Measurements from ENCODE around the gene SYT7. TPM values are rescaled to one million over a fixed set of nuclear protein-coding genes. Genes with fewer than 3 reads are reported as not detected.
"Not testable (repeated sequence)": the region's sequence is repeated elsewhere in the genome, so short reads cannot be mapped to it uniquely, and the experiment has no call there.

The SYT7 gene
- total and polyA plus RNA-seq, 11 donors: 12.4 to 34.7 (median 17.4) TPM

GRCh38 chr11:61473370-61474012 lies 107.4 kb downstream of the SYT7 start:
- DNase-seq (no peak), ATAC-seq (no peak)
- intact Hi-C loops (cut with DNase I): loop anchor here in 1 of 10 donors (10.0 kb wide), 2 partner anchors 101 to 261 kb away; no protein-coding TSS in a partner anchor
- WGBS, 4 donors: 82 to 93% (median 87%) methylated on average over 3 of the region's 3 CpGs
- H3K27ac ChIP-seq: peak overlapping the region in 9 of 12 donors; percentile 2 to 92 (median 72)
- no peak overlapping the region for H3K4me3 ChIP-seq
- H3K27me3 ChIP-seq: no peaks in the 10 kb centered on the region
- no peak for TF ChIP-seq CTCF (IDR thresholded peaks at IDR 0.05)
- TF ChIP-seq POLR2A (IDR thresholded peaks at IDR 0.05): no peak
- H3K4me1 ChIP-seq: peaks cover 0 to 33% (median 13%) of the 10 kb centered on the region in 12 donors
- peaks cover 0 to 21% (median 11%) of the 10 kb centered on the region in 9 donors for H3K36me3 ChIP-seq
- H3K9me3 ChIP-seq: peaks cover 0 to 7% (median 0%) of the 10 kb centered on the region in 12 donors

- TF ChIP-seq CTCF (IDR thresholded peaks at IDR 0.05): no peak
- TF ChIP-seq POLR2A (IDR thresholded peaks at IDR 0.05): no peak
- ATAC-seq (peak in 3 of 4 donors; percentile 21 to 62 (median 62)), DNase-seq (peak in 4 of 5 donors; percentile 41 to 68 (median 50))
- 63 to 73% (median 65%) methylated on average over 5 of the region's 5 CpGs for WGBS, 4 donors
- peaks cover 0 to 25% (median 12%) of the 10 kb centered on the region in 9 donors for H3K36me3 ChIP-seq
- peak overlapping the region in 11 of 12 donors; percentile 60 to 92 (median 77) for H3K27ac ChIP-seq
- H3K9me3 ChIP-seq: peaks cover 0 to 7% (median 0%) of the 10 kb centered on the region in 12 donors
- no peak overlapping the region for H3K4me3 ChIP-seq
- intact Hi-C loops (cut with DNase I): loop anchor here in 1 of 10 donors (10.0 kb wide), 2 partner anchors 102 to 262 kb away; no protein-coding TSS in a partner anchor
- H3K4me1 ChIP-seq: peaks cover 0 to 29% (median 11%) of the 10 kb centered on the region in 12 donors
- no peaks in the 10 kb centered on the region for H3K27me3 ChIP-seq
Measured at GRCh38 chr11:61472868-61473267, 108.0 kb downstream of the SYT7 start.

GRCh38 chr11:61472282-61472681 lies 108.6 kb downstream of the SYT7 start:
- Histone ChIP-seq H3K27ac (peak overlapping the region in 11 of 12 donors; percentile 60 to 92 (median 77)), H3K36me3 (peaks cover 0 to 27% (median 12%) of the 10 kb centered on the region in 9 donors), H3K4me1 (peaks cover 0 to 23% (median 5%) of the 10 kb centered on the region in 12 donors), H3K4me3 (no peak overlapping the region), H3K27me3 (no peaks in the 10 kb centered on the region), H3K9me3 (peaks cover 0 to 7% (median 0%) of the 10 kb centered on the region in 12 donors)
- intact Hi-C loops (cut with DNase I): loop anchor here in 1 of 10 donors (10.0 kb wide), 2 partner anchors 103 to 263 kb away; no protein-coding TSS in a partner anchor
- whole genome bisulfite sequencing, 4 donors: 56 to 63% (median 62%) methylated on average over 5 of the region's 5 CpGs
- ATAC-seq: peak; percentile 55 to 79 (median 71)
- no peak for TF ChIP-seq POLR2A (IDR thresholded peaks at IDR 0.05)
- no peak for TF ChIP-seq CTCF (IDR thresholded peaks at IDR 0.05)
- peak in 4 of 5 donors; percentile 58 to 86 (median 68) for DNase-seq

- no peak for TF ChIP-seq CTCF (IDR thresholded peaks at IDR 0.05)
- no peak for TF ChIP-seq POLR2A (IDR thresholded peaks at IDR 0.05)
- Histone ChIP-seq H3K36me3 (peaks cover 0 to 34% (median 12%) of the 10 kb centered on the region in 9 donors), H3K4me3 (no peak overlapping the region), H3K9me3 (no peaks in the 10 kb centered on the region), H3K27ac (peak overlapping the region in 4 of 12 donors; percentile 32 to 58 (median 40)), H3K27me3 (no peaks in the 10 kb centered on the region), H3K4me1 (peaks cover 0 to 15% (median 3%) of the 10 kb centered on the region in 12 donors)
- DNase-seq (peak; percentile 43 to 79 (median 51)), ATAC-seq (peak in 2 of 4 donors; percentile 31 to 38)
- WGBS, 4 donors: 70 to 83% (median 76%) methylated on average over 7 of the region's 7 CpGs
- intact Hi-C loops (cut with DNase I): no loop called here
Measured at GRCh38 chr11:61468002-61468401, 112.9 kb downstream of the SYT7 start.

- H3K27me3 ChIP-seq; intact Hi-C loops (cut with DNase I); H3K9me3 ChIP-seq; ATAC-seq; H3K4me3 ChIP-seq; DNase-seq: not testable (repeated sequence)
- peaks cover 0 to 37% (median 12%) of the 10 kb centered on the region in 9 donors for H3K36me3 ChIP-seq
- 75 to 85% (median 79%) methylated on average over 6 of the region's 6 CpGs for WGBS, 4 donors
- peaks cover 0 to 11% (median 3%) of the 10 kb centered on the region in 12 donors for H3K4me1 ChIP-seq
- peak overlapping the region in 3 of 12 donors; percentile 32 to 58 (median 37) for H3K27ac ChIP-seq
Measured at GRCh38 chr11:61467602-61468001, 113.3 kb downstream of the SYT7 start.

All from heart left ventricle (tissue), 16 donors.